ENCODE data around the gene SOCS2. TPM values are rescaled to one million over a fixed set of nuclear protein-coding genes. Genes with fewer than 3 reads are reported as not detected.

The SOCS2 gene
- total and polyA plus RNA-seq, 2 of the 8 experiments (the other 6 are each of a cell fraction or from before 2014, with no cell fraction given) = 14.5 to 18.0 TPM

GRCh38 chr12:93540466-93540865 lies 32.0 kb upstream of the SOCS2 start:
- no peak overlapping the region for H4K91ac ChIP-seq (replicated peaks; ENCODE audit: insufficient read length, low read length)
- no peaks in the 10 kb centered on the region for H3K79me1 ChIP-seq (ENCODE audit: low read depth, low read length)
- FAIRE-seq (no peak), DNase-seq (ENCODE audit: low read depth in 1 of 2, low spot score in 2 of 2) (no peak)
- no peak overlapping the region for H2BK120ac ChIP-seq (replicated peaks; ENCODE audit: low read depth, low read length)
- H2AK5ac ChIP-seq (ENCODE audit: low read depth, low read length) = no peak overlapping the region
- no peaks in the 10 kb centered on the region for H3K27me3 ChIP-seq (replicated peaks in 1 of 4; ENCODE audit: control insufficient read depth in 3 of 4, extremely low read depth in 1 of 4, insufficient read depth in 3 of 4, low read length in 3 of 4)
- H3K27ac ChIP-seq (ENCODE audit: low read depth, low read length) = no peak overlapping the region
- no peak overlapping the region for H3K14ac ChIP-seq (ENCODE audit: insufficient read length)
- H3K9me3 ChIP-seq (ENCODE audit: insufficient read depth in 2 of 2, low read depth in 1 of 2, low read length in 1 of 2) = no peaks in the 10 kb centered on the region
- H3K56ac ChIP-seq (replicated peaks; ENCODE audit: insufficient read length, low read depth, low read length) = no peak overlapping the region
- H4K5ac ChIP-seq (ENCODE audit: insufficient read length, low read depth, low read length) = no peak overlapping the region
- TF ChIP-seq RAD21 (IDR thresholded peaks at IDR 0.05 in 1 of 2, conservative IDR thresholded peaks at IDR 0.05 in 1 of 2; ENCODE audit: low read depth in 2 of 2, low read length in 2 of 2) (no peak), CTCF (IDR thresholded peaks at IDR 0.05; ENCODE audit: control extremely low read depth in 1 of 3, insufficient read depth in 1 of 3, low read depth in 1 of 3, low read length in 3 of 3) (no peak), RFX5 (IDR thresholded peaks at IDR 0.05; ENCODE audit: borderline replicate concordance, low read depth, low read length) (no peak), PHF8 (conservative IDR thresholded peaks at IDR 0.05; ENCODE audit: low read depth, low read length) (no peak), ATF3 (IDR thresholded peaks at IDR 0.05; ENCODE audit: insufficient read depth, low read depth, low read length) (no peak), MAFK (IDR thresholded peaks at IDR 0.05; ENCODE audit: low read depth, low read length) (no peak)
- no peak overlapping the region for H3K18ac ChIP-seq (ENCODE audit: extremely low read depth, low read length)
- CTCF ChIA-PET (ENCODE audit: partially characterized antibody) = interaction anchor here (0.5 to 1.1 kb wide), 2 partner anchors 9 to 19 kb away, joined by 3 read pairs; no protein-coding TSS in a partner anchor
- H3K23ac ChIP-seq (ENCODE audit: insufficient read length) = no peak overlapping the region
- no peak overlapping the region for H3K4me2 ChIP-seq (ENCODE audit: insufficient read depth in 1 of 2, low read depth in 2 of 2, low read length in 2 of 2)
- H2BK15ac ChIP-seq (ENCODE audit: low read length) = no peak overlapping the region
- H4K8ac ChIP-seq (ENCODE audit: extremely low read depth, insufficient read depth, low read length) = no peak overlapping the region
- no peaks in the 10 kb centered on the region for H3K79me2 ChIP-seq (ENCODE audit: control insufficient read depth in 1 of 2, insufficient read depth in 2 of 2, low read length in 2 of 2)
- POLR2A ChIA-PET (ENCODE audit: partially characterized antibody) = no interaction called here
- 71% methylated on average over 1 of the region's 1 CpG; no CpG with 5 or more reads in 1 of the 2 experiments for WGBS, 2 experiments (ENCODE audit: extremely low coverage in 1 of 2, insufficient coverage in 1 of 2, insufficient read length in 1 of 2, insufficient replicate concordance in 2 of 2, low coverage in 1 of 2, low lambda C conversion rate in 2 of 2, missing lambda C conversion rate in 1 of 2)
- no peak overlapping the region for H2BK12ac ChIP-seq (ENCODE audit: low read depth, low read length)
- H3K36me3 ChIP-seq (ENCODE audit: control insufficient read depth in 2 of 4, insufficient read depth in 4 of 4, low read length in 3 of 4) = no peaks in the 10 kb centered on the region
- H2AFZ ChIP-seq (ENCODE audit: low read length) = no peak overlapping the region
- no peaks in the 10 kb centered on the region for H3K23me2 ChIP-seq (ENCODE audit: low read depth, low read length)
- no peak overlapping the region for H2BK5ac ChIP-seq (ENCODE audit: low read depth, low read length)
- H3K4ac ChIP-seq (replicated peaks; ENCODE audit: insufficient read length, low read depth, low read length) = no peak overlapping the region
- no peak overlapping the region for H2BK20ac ChIP-seq (ENCODE audit: low read length)
- no peaks in the 10 kb centered on the region for H4K20me1 ChIP-seq (replicated peaks in 1 of 2; ENCODE audit: control insufficient read depth in 1 of 2, insufficient read depth in 2 of 2, low read length in 2 of 2)
- no peak overlapping the region for H3K4me3 ChIP-seq (ENCODE audit: extremely low read depth in 1 of 4, insufficient read depth in 2 of 4, low read depth in 3 of 4, low read length in 4 of 4)
- H3K4me1 ChIP-seq (replicated peaks in 1 of 4; ENCODE audit: control insufficient read depth in 3 of 4, insufficient read depth in 4 of 4, low read length in 3 of 4) = peaks cover 0 to 3% (median 0%) of the 10 kb centered on the region in 4 experiments; a peak in 1 of 7 replicates
- H3K9ac ChIP-seq (replicated peaks in 1 of 4; ENCODE audit: extremely low read depth in 1 of 4, low read depth in 3 of 4, low read length in 3 of 4) = no peak overlapping the region
